GM18507 (cell line): ENCODE data around the gene FNDC3A.

Source experiments
- DNase-seq: peaks from one replicate; pipeline ENCODE4 v3.0.0; 2011; ENCODE audit warnings: low read depth; ENCODE audit not compliant: insufficient read length; ENCODE audit errors: extremely low spot score
- FAIRE-seq: peaks from 2 replicates; lab custom pipeline; 2011; peaks lifted over from hg19 to GRCh38; lab: Jason Lieb, UNC

FNDC3A gene

DNA sequence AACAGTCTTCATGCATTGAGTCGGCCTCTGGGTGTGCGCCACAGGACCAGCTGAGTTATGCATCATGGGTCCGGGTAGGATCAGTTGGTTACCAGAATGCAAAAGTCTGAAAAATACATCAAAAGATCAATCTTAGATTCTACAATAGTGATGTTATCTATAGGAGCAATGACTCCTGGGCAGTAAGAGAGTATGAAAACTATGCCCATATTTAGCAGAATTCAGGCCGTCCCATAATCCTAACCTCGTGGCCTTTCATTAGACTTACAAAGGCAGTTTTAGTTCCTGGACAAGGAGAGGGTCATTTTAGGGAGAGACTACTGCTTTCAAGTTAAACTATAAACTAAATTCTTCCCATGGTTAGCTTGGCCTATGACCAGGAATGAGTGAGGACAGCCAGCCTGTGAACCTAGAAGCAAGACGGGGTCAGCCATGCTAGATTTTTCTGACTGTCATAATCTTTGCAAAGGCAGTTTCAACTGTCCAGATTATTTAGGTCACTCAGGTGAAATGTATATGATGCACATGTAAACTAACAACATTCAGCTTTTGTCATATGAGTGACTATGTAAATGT lies 260.2 kb downstream of the FNDC3A start:
- FAIRE-seq: no peak

DNA sequence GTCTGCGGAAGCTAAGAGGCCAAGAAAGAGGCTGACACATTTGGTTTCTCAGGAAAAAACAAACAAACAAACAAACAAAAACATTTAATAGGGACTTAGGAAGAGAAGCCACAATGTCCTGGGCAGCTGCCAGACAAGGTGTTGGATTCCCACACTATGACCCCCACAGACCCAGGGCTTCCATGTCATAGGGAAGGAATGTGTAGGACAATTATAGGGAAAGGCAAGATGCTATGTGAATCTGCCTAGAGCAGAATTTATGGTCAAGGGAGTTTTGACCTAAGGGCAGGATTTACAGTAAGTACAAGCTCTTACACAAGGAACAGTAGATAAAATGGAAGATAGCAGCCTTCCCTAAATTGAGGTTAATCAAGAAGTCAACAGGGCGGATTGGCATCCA lies 262.9 kb downstream of the FNDC3A start:
- no peak for DNase-seq
- no peak for FAIRE-seq

More for the DNA sequence above, 260.2 kb downstream of the FNDC3A start:
- no peak for DNase-seq

DNA sequence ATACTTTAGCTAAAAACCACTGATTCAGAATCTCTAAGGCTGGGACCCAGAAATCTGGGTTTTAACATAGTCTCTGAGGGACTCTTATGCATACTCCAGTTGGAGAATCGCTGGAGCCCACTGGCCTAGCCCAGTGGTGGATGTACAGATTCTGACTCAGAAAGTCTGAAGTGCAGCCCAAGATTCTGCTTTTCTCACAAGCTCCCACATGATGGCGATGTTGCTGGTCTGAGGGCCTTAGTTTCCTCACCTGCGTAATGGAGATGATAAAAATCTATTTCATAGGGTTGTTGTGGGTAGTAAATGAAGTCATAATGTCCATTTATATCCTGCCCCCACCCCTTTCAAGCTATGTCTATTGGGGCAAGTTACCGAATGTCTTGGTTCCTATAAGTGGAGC lies 264.3 kb downstream of the FNDC3A start:
- FAIRE-seq: peak; percentile 69
- no peak for DNase-seq

DNA sequence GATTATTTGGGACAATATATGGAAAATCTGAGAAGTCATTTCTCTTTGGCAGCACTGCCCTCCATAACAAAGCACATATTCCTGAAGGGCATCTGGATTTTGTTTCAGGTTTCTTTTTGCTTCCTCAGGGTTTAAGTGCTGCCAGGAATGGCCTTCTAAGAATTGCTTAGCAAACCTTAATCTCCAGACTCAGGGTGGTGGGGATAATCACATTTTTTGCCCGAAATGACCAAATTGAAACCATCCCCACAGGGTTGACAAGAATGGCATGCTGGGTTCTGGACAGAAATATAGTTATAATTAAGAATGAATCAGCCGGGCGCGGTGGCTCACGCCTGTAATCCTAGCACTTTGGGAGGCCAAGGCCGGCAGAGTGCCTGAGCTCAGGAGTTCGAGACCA lies 265.6 kb downstream of the FNDC3A start:
- no peak for DNase-seq
- FAIRE-seq: no peak

DNA sequence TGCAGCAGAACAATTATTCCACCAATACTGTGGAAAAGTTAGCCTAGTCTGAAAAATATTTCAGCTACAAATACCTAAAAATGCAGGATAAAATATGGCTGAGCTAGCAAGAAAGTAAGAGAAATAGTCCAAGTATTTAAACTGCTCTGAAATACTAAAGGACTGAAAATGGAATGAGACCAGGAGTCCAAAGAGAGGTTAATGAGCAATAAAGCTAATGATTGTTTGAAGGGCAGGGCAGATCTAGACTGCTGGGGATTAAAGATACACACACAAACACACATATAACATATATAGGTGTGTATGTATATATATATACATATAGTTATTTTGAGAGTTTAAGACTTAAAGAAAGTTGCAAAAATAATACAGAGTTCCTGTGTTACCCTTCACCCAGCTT lies 269.4 kb downstream of the FNDC3A start:
- DNase-seq: no peak
- no peak for FAIRE-seq

DNA sequence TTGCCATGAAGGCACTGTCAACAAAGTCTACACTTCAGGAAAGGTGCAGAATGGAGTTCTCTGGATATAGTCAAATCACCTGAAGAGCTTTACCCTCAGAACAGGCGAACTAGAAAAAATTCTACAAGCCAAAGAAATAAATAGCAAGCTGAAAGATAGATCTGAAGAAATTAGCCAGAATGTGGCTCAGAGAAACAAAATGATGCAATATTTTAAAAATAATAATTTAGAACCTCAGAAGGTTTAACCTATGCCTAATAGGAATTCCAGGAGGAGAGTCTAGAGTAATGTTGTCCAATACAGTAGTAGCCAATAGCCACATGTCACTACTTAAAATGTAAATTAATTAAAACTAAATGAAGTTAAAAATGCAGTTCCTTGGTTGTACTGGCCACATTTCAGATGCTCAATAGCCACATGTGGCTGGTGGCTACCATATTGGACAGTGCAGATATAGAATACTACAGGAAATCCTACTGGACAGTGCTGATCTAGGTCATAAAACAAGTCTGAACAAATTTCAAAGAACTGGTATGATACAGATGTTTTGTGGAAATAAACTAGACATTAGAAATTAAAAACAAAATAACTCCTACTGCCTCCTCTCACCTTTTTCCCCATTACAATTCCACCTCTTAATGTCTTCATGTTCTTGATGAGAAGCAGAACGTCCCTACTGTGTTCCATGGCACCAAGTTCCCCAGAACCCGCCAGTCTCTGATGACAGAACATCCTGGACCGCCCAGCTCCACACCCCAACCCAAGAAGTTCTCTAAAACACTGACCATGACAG lies 271.3 kb downstream of the FNDC3A start:
- DNase-seq: no peak
- no peak for FAIRE-seq

DNA sequence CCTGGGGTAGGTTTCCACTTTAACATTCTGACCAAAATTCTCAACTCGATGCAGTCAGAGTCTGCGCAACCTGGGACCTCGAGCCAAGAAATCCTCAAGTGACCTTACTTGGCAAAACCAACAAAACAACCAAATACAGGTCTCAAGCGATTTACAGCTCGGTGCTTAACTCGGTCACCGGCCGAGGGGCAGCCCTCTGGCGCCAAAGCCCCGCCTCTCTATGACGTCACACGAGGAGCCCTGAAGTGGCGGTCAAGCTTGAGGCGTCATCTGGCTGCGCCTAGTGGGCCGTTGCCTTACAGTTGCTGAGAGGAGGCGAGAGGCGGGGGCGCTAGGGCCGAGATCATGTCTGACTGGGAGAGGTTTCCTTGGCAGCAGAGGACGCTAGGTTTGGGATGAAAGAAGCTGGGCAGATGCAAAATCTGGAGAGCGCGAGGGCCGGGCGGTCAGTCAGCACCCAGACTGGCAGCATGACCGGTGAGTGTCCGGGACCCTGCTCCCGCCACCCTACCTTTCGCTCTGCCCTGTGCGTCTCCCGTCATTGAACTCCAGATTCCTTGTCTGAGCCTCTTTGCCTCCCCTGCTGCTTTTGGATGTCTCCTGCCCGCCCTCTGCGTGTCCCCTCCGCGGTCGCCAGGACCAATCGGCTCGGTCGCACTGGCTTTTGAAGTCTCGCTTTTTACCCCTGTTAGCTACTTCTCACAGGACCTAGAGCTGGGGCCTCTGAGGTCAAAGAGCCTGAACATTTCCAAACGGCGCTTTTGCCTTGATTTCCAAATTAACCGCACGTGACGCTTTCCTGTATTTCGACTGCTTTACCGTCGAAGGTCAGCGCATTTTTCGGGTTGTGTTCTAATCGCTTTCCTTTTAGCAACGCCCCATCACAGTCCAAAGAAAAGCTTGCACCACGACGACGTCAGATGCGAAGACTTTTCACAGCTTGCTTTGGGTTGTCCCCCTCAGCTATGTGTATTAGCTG lies 272.2 kb downstream of the FNDC3A start, which contains the start of gene CDADC1:
Gene CDADC1, plus strand, starts transcription at position 283 of the 979 bp plus-strand sequence. Its CDS starts 113 bp downstream, at position 396.
- DNase-seq: peak; percentile 92
- peak; percentile 98 for FAIRE-seq

DNA sequence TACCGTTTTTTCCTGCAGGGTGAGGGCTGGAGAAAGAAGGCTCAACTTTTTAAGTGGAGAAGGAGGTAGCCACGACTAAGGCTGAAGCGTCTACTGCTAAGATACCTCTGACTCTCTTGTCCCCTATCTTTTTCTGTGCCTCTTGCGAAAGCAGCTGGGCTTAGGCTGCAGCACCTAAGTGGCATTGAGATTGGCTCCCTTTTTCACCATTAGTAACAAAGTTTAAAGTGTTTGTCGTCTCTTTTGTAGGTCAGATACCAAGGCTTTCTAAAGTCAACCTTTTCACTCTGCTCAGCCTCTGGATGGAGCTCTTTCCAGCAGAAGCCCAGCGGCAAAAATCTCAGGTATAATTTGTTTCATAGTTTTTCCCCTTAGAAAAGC lies 272.9 kb downstream of the FNDC3A start:
- no peak for DNase-seq
- peak; percentile 61 for FAIRE-seq

DNA sequence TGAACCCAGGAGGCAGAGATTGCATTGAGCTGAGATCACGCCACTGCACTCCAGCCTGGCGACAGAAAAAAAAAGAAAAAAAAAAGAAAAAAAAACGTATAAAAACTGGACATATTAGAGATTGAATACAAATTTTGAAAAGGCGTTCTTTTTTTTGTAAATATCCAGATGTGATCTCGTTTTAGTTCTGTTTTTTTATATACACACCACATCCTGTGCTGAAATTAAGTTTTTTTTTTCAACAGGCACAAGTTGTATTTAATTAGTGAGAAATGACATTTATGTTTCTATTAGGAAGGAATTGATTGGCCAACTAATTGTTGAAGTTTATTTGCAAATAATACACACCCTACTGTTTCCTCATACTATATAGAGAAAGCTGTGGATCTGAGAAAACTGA lies 275.6 kb downstream of the FNDC3A start:
- FAIRE-seq: no peak
- no peak for DNase-seq

DNA sequence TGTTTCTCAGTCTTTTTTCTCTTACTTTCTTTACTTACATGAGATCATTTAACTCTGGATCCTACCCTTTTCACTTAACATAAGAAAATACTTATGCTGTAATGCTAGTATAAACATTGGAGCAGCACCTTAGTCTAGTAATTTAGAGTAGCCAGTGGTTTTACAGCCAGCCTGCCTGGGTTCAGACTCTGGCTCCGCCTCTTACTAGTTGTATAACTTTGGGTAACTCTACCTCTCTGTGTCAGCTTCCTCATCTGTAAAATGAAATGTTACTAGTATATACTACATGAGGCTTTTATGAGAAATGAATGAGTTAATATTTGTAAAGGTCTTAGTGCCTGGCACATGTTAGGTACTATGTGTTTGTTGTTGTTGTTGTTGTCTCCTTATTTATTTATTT lies 277.6 kb downstream of the FNDC3A start:
- no peak for FAIRE-seq
- DNase-seq: no peak

DNA sequence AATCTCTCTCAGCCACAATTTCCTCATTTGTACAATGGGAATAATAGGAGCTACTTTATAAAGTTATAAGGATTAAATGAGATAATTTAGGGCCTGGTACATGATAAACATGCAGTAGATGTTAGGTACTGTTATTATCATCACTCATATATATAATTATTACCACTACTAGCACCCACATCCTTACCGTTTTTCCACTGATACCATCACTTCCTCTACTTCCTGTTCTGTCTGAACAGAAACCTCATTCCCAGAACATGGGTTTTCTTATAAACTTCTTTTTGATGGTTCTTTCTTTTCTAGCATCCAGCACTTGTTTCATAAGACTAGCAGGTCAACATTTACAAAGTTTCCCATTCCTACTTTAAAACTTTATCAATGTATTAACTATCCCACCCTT lies 278.3 kb downstream of the FNDC3A start:
- FAIRE-seq (no peak), DNase-seq (no peak)

DNA sequence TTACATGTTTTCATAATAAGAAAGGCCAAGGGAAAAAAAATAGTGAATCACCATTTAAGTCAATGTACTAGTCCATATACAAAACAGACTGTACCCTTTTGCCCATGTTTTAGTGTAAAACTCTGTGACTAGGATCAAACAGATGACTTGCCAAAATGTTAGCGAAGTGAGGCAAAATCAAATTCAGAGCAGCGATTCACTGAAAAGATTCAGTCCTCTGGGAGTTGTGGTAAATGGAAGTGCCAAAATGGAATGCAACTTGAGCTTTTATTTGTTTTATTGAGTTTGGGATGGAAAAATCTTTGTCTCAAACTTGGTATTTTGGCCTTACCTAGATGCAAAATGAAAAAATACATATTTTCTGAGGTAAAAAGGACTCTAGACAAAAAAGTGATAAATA lies 281.1 kb downstream of the FNDC3A start:
- DNase-seq (no peak), FAIRE-seq (no peak)

DNA sequence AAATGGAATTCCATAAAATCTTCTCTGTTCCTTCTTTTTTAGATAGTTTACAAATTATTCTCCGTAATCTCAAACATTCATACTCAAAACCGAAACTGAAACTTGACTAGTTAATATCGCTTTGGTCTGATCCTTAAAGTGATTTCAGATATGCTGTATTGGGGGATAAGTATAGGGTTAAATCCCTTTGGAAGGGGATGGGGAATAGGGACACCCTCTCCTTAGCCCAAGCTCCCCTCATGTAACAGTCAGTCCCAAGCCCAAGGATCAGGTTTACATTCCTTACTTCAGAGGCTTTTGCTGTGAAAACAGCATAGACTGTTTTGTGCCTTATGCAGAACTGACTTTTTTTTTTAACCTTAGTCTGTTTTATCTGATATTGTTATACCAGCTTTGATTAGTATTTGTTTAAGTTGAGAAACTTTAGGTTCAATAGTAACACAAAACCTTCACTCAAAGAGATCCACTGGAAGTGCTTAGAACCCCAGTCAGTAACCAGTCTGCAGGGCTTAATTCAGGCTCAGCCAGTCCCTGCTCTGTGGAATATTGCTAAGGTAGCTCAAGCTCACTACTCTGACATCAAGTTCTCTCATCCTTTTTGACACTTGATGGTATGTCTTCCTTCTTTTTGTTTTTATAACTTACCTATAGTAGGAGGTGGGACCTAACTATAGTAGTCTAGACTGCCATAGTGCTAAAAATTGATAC lies 282.5 kb downstream of the FNDC3A start:
- peak; percentile 48 for FAIRE-seq
- no peak for DNase-seq
